Stomach (tissue), 4 donors: ENCODE data around the gene KCNQ1.

Experiments used
- CTCF ChIP-seq, 7 experiments: fragments of 450-650 bp in 4 of 7; fragments of 200-600 bp in 3 of 7; sonication (generic) in 3 of 7; IDR thresholded peaks; one replicate each; pipeline ENCODE4 v1.5.1; 2016 to 2019; ENCODE audit warnings: antibody characterized with exemption in 7 of 7, control low read depth in 2 of 7, mild to moderate bottlenecking in 1 of 7
- POLR2A ChIP-seq, 4 donors: fragments of 450-650 bp; IDR thresholded peaks; one replicate each; pipeline ENCODE4 v1.6.1; 2016; ENCODE audit warnings: antibody characterized with exemption in 4 of 4, control low read depth in 2 of 4, mild to moderate bottlenecking in 1 of 4, moderate library complexity in 1 of 4

- TF ChIP-seq CTCF (IDR thresholded peaks at IDR 0.05) (no peak), POLR2A (IDR thresholded peaks at IDR 0.05) (no peak)
Observed at GRCh38 chr11:2734181-2735052, 289.6 kb downstream of the KCNQ1 start.
